ENCODE data around the gene FYB1.
A peak's percentile ranks its signal among the peaks of the same experiment; 100 is the strongest.

FYB1 gene

DNA sequence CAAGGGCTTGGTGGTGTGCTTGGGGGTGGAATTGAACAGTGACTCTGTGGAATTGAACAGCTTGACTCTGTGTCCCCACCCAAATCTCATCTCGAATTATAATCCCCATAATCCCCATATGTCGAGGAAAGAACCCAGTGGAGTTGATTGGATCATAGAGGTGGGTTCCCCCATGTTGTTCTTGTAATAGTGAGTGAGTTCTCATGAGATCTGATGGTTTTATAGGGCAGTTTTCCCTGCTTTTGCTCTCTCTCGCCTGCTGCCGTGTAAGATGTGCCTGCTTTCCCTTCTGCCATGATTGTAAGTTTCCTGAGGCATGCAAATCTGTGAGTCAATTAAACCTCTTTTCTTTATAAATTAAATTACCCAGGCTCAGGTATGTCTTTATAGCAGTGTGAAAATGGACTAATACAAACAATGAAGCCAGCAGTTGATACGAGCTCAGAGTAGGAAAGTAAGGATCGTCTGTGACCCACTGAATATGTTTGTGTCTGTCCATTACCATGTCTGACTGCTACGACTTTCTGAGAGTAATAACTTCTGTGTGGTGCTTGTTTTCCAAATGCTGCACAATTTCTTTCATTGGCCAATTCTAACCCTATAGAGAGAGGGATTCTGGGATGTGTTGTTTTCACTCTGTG, 127.3 kb downstream of the FYB1 start:
- Mint-ChIP-seq H3K9me3 (peaks cover 6% of the 10 kb centered on the region), H3K4me1 (ENCODE audit: low read depth) (peaks cover 3% of the 10 kb centered on the region), H3K36me3 (ENCODE audit: low read depth) (no peaks in the 10 kb centered on the region), H3K4me3 (no peak overlapping the region), H3K27me3 (ENCODE audit: low read depth) (peaks cover 34% of the 10 kb centered on the region), H3K27ac (no peak overlapping the region)
- no peak for DNase-seq (ENCODE audit: low spot score)

DNA sequence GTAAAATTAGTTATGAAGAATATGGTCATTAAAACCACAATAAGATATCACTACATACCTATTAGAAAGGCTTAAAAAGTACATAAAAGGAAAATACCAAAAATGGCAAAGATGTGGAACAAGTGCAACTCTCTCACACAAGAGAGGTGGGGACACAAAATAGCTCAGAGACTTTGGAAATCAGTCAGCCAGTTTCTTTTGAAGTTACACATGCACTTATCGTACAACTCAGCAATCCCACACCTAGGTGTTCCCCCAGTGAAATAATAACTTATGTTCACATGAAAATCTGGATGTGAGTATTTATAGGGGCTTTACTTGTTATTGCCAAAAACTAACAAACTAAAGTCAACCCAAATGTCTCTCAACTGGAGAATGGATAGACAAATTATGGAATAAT, 135.4 kb downstream of the FYB1 start:
- no peak overlapping the region for H3K4me3 Mint-ChIP-seq
- no peak for DNase-seq (ENCODE audit: low spot score)
- no peak overlapping the region for H3K27ac Mint-ChIP-seq
- no peaks in the 10 kb centered on the region for H3K36me3 Mint-ChIP-seq (ENCODE audit: low read depth)
- H3K27me3 Mint-ChIP-seq (ENCODE audit: low read depth): peaks cover 14% of the 10 kb centered on the region
- peaks cover 9% of the 10 kb centered on the region for H3K4me1 Mint-ChIP-seq (ENCODE audit: low read depth)
- H3K9me3 Mint-ChIP-seq: no peaks in the 10 kb centered on the region

GRCh38 chr5:39082995-39083394, 136.4 kb downstream of the FYB1 start:
- H3K4me3 Mint-ChIP-seq: no peak overlapping the region
- H3K4me1 Mint-ChIP-seq (ENCODE audit: low read depth): peaks cover 12% of the 10 kb centered on the region
- H3K36me3 Mint-ChIP-seq (ENCODE audit: low read depth): no peaks in the 10 kb centered on the region
- peaks cover 14% of the 10 kb centered on the region for H3K27me3 Mint-ChIP-seq (ENCODE audit: low read depth)
- no peak for DNase-seq (ENCODE audit: low spot score)
- H3K9me3 Mint-ChIP-seq: no peaks in the 10 kb centered on the region
- no peak overlapping the region for H3K27ac Mint-ChIP-seq

DNA sequence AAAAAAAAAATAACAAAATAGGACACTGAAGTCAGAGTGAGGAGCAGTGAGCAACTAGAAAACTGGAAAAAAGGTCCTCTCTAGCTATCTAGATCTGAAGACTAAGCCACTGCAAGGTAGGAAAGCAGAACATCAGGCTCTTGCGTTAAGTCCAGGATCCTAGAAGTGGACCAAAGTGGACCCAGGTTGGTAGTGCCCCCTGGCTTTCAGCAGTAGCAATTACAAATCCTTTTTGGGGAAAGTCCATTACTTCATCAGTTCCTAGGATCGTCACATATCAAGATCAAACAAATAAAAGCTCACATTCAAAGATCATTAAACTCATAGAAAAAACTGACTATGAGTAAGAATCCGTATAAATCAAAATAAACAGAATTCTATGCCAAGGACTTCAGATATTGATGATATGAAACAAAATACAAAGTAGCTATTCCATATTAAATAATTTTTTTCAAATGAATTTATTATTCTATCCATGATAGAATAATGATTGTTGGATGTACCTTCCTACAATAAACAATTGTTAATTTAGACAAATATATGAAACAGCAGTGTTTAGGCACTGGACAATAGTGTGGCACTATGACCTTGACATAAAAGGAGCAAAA, 138.7 kb downstream of the FYB1 start:
- Mint-ChIP-seq H3K4me3 (no peak overlapping the region), H3K27me3 (ENCODE audit: low read depth) (peaks cover 18% of the 10 kb centered on the region), H3K36me3 (ENCODE audit: low read depth) (no peaks in the 10 kb centered on the region), H3K4me1 (ENCODE audit: low read depth) (peaks cover 29% of the 10 kb centered on the region), H3K27ac (no peak overlapping the region), H3K9me3 (no peaks in the 10 kb centered on the region)
- DNase-seq (ENCODE audit: low spot score): no peak

GRCh38 chr5:39080168-39080567, 139.2 kb downstream of the FYB1 start:
- H3K4me1 Mint-ChIP-seq (ENCODE audit: low read depth): peaks cover 31% of the 10 kb centered on the region
- H3K27me3 Mint-ChIP-seq (ENCODE audit: low read depth): peaks cover 18% of the 10 kb centered on the region

GRCh38 chr5:39079147-39079546, 140.2 kb downstream of the FYB1 start:
- no peaks in the 10 kb centered on the region for H3K9me3 Mint-ChIP-seq
- H3K4me3 Mint-ChIP-seq: no peak overlapping the region
- no peak overlapping the region for H3K27ac Mint-ChIP-seq
- peaks cover 33% of the 10 kb centered on the region for H3K4me1 Mint-ChIP-seq (ENCODE audit: low read depth)
- peaks cover 18% of the 10 kb centered on the region for H3K27me3 Mint-ChIP-seq (ENCODE audit: low read depth)
- no peak for DNase-seq (ENCODE audit: low spot score)
- no peaks in the 10 kb centered on the region for H3K36me3 Mint-ChIP-seq (ENCODE audit: low read depth)

More at GRCh38 chr5:39080168-39080567, 139.2 kb downstream of the FYB1 start:
- Mint-ChIP-seq H3K4me3 (no peak overlapping the region), H3K36me3 (ENCODE audit: low read depth) (no peaks in the 10 kb centered on the region), H3K9me3 (no peaks in the 10 kb centered on the region), H3K27ac (no peak overlapping the region)
- no peak for DNase-seq (ENCODE audit: low spot score)

DNA sequence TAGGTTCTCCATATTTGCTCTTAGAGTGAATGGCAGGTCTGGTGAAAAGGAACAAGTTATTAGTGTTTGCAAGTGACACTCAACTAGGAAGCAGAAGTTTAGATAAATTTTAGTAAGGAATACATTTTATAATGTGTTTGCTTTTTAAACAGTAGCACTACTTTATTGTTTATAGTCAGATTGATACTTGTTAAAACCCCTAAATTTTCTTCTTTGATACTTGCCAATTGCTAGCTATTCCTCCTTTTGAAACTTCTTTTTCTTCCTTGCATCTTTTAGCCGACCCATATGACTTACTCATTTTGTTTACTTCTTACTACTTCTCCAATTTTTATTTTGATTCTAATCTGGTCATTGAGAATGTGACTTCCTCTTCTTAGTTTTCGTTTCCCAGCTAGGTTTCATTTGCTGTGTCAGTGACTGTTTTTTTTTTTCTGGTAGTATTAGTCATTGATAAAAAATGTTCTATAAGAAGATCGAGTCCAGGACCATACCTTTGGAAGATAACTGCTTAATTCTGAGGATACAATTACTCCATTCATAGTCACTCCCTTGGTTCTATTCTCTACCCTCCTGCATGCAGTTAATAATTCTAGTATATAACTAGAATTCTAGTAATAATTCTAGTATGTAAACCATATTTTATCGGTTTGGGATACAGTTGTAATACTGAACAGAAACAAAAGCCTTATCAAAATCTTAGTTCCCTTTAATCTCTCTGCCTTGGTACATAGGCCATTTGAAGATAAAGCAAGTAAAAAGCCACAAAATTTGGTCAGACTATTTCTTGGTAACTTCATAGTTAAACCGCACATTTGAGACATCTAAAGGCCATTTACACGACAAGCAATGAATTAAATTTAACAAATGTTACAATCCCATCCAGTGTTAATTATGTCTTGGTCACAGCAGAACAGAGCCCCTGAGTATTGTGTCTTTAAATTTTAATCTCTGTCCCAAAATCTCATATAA, 142.3 kb downstream of the FYB1 start:
- H3K27me3 Mint-ChIP-seq (ENCODE audit: low read depth): peaks cover 18% of the 10 kb centered on the region
- H3K9me3 Mint-ChIP-seq: no peaks in the 10 kb centered on the region
- H3K4me3 Mint-ChIP-seq: peak overlapping the region; percentile 56
- peaks cover 11% of the 10 kb centered on the region for H3K36me3 Mint-ChIP-seq (ENCODE audit: low read depth)
- DNase-seq (ENCODE audit: low spot score): no peak
- peaks cover 35% of the 10 kb centered on the region for H3K4me1 Mint-ChIP-seq (ENCODE audit: low read depth)
- H3K27ac Mint-ChIP-seq: peak overlapping the region; percentile 29

DNA sequence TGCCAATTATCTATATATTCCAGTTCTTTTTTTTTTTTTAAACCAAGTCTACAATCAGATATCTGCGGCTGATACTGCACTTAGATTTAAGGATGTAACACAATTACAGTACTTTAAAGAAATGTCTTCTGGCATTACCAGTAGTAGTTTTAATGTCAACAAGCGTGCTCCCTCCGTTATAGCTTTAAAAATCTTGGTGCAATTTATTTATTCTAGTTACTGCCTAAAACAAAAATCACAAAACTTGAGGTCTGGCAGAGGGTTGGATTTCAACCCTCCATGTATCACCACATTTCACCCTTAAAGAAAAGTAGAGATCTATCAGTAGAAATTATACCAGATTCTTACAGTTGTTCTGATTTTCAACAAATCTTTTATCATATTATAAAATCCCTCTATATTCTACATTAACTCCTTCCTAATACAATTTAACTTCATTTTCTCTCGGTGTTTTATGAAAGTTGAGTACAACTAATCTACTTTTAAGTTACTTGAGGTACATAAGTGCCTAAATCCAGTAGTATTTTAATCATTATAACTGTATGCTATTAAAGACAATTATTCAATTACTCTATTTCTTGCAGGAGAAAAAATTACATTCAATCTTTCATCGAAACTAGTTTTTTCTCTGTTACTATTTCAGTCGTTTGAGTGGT, 143.1 kb downstream of the FYB1 start:
- Mint-ChIP-seq H3K27me3 (ENCODE audit: low read depth) (peaks cover 18% of the 10 kb centered on the region), H3K4me3 (peak overlapping the region; percentile 56), H3K27ac (no peak overlapping the region), H3K36me3 (ENCODE audit: low read depth) (peaks cover 14% of the 10 kb centered on the region), H3K4me1 (ENCODE audit: low read depth) (peaks cover 40% of the 10 kb centered on the region), H3K9me3 (no peaks in the 10 kb centered on the region)
- no peak for DNase-seq (ENCODE audit: low spot score)

GRCh38 chr5:39074017-39074814, 145.1 kb downstream of the FYB1 start, which contains the start of gene RICTOR:
RICTOR (minus strand) TSS chr5:39074399; CDS start chr5:39074377, 22 bp downstream.
- no peaks in the 10 kb centered on the region for H3K9me3 Mint-ChIP-seq
- peaks cover 36% of the 10 kb centered on the region for H3K4me1 Mint-ChIP-seq (ENCODE audit: low read depth)
- peak within 1 kb of the TSS; percentile 96 for H3K27ac Mint-ChIP-seq
- H3K36me3 Mint-ChIP-seq (ENCODE audit: low read depth): peaks cover 22% of the 10 kb centered on the region
- H3K4me3 Mint-ChIP-seq: peak within 1 kb of the TSS; percentile 97
- DNase-seq (ENCODE audit: low spot score): peak; percentile 92
- peaks cover 13% of the 10 kb centered on the region for H3K27me3 Mint-ChIP-seq (ENCODE audit: low read depth)

- peaks cover 34% of the 10 kb centered on the region for H3K4me1 Mint-ChIP-seq (ENCODE audit: low read depth)
Measured at GRCh38 chr5:39073767-39074016, 145.7 kb downstream of the FYB1 start.

GRCh38 chr5:39072925-39073766, 146.2 kb downstream of the FYB1 start:
- Mint-ChIP-seq H3K9me3 (peaks cover 4% of the 10 kb centered on the region), H3K27ac (peak overlapping the region; percentile 96), H3K4me3 (peak overlapping the region; percentile 96), H3K4me1 (ENCODE audit: low read depth) (peaks cover 34% of the 10 kb centered on the region), H3K27me3 (ENCODE audit: low read depth) (peaks cover 5% of the 10 kb centered on the region), H3K36me3 (ENCODE audit: low read depth) (peaks cover 30% of the 10 kb centered on the region)
- DNase-seq (ENCODE audit: low spot score): peak; percentile 69

More at GRCh38 chr5:39073767-39074016, 145.7 kb downstream of the FYB1 start:
- peaks cover 9% of the 10 kb centered on the region for H3K27me3 Mint-ChIP-seq (ENCODE audit: low read depth)
- H3K4me3 Mint-ChIP-seq: peak overlapping the region; percentile 96
- no peaks in the 10 kb centered on the region for H3K9me3 Mint-ChIP-seq
- H3K36me3 Mint-ChIP-seq (ENCODE audit: low read depth): peaks cover 25% of the 10 kb centered on the region
- DNase-seq (ENCODE audit: low spot score): no peak
- H3K27ac Mint-ChIP-seq: peak overlapping the region; percentile 96

DNA sequence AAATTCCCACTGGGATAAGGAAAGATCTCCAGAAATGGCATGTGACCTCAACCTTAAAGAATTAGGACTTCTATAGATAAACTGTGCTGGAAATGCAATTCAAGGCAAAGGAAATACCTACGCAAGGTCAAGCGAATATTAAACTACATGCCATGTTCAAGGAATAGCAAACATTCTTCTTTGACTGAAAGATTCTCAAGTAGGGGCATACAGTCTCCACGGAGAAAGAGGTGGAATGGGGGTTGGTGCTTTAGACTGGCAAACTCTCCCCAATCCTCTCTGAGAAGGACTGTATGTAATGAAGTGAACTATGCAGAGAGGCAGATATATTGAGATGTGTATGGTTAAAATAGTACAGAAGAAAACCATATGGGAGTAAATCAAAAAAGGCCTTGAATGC, 151.3 kb downstream of the FYB1 start:
- H3K27me3 Mint-ChIP-seq (ENCODE audit: low read depth): no peaks in the 10 kb centered on the region
- peaks cover 19% of the 10 kb centered on the region for H3K9me3 Mint-ChIP-seq
- no peak overlapping the region for H3K4me3 Mint-ChIP-seq
- no peak for DNase-seq (ENCODE audit: low spot score)
- H3K27ac Mint-ChIP-seq: no peak overlapping the region
- H3K36me3 Mint-ChIP-seq (ENCODE audit: low read depth): peaks cover 59% of the 10 kb centered on the region
- peaks cover 26% of the 10 kb centered on the region for H3K4me1 Mint-ChIP-seq (ENCODE audit: low read depth)
